Left colon (tissue), 2 donors: ENCODE data around the gene SUPT7L. TPM values are rescaled to one million over a fixed set of nuclear protein-coding genes. Genes with fewer than 3 reads are reported as not detected.
A peak's percentile ranks its signal among the peaks of the same experiment; 100 is the strongest.

Experiments
- ATAC-seq: fragments of 200-7000 bp; cut with Tn5 transposase; one replicate; pipeline ENCODE4 v1.9.1; 2020; ENCODE audit warnings: mild to moderate bottlenecking, moderate library complexity
- DNase-seq, 2 donors: peaks; one replicate each; pipeline ENCODE4 v3.0.0-alpha.2; 2020
- intact Hi-C, 2 donors: fragments of 100-400 bp; cut with DNase I in 1 of 2; cut with micrococcal nuclease in 1 of 2; formaldehyde crosslinking; loops; one replicate each; pipeline versions ENCODE4 v1.11.2 to v1.14.0; 2022; cut with DNase I, micrococcal nuclease
- long read RNA-seq: library from polyadenylated mRNA; unstranded; transcript quantifications from one replicate; pipeline ENCODE4 v2.0.0, GENCODE V29; 2021
- total RNA-seq, 2 donors: library from RNA; stranded (reverse); fragmentation: NEBNext Ultra II Directional; extraction: Animal tissue kit (Norgen Biotek cat#: 25700); gene quantifications; one replicate each; pipeline ENCODE4 v1.2.1, GENCODE V29; 2021
- donor health status: DM: no; HTN: no; CAD: no.
- donor health status: DM: yes; HTN: yes; CAD: no.

The SUPT7L gene
- 10 to 100 TPM; 22.3 to 23.1 TPM for total RNA-seq
- long read RNA-seq, full-length matches to known transcripts, result 15 of 30 reads
- long read RNA-seq, partial matches to known transcripts, result 11 of 30 reads
- long read RNA-seq, other reads (novel, unspliced or antisense), result 4 of 30 reads

GRCh38 chr2:27663285-27664153, at the start of gene SUPT7L, which contains the start of gene SLC4A1AP:
SUPT7L (minus strand) TSS chr2:27663614; CDS start chr2:27662192, 1,422 bp downstream.
SLC4A1AP (plus strand) TSS chr2:27663889; CDS start chr2:27663915, 26 bp downstream.
- peak; percentile 87 for ATAC-seq
- intact Hi-C loops, result no loop called here
- peak; percentile 75 to 77 for DNase-seq

GRCh38 chr2:27713201-27713600, 49.8 kb upstream of the SUPT7L start:
- DNase-seq (no peak), ATAC-seq (no peak)
- intact Hi-C loops, result no loop called here

GRCh38 chr2:27712522-27712921, 49.1 kb upstream of the SUPT7L start:
- no peak for DNase-seq
- intact Hi-C loops, result no loop called here
- no peak for ATAC-seq

GRCh38 chr2:27711804-27712203, 48.4 kb upstream of the SUPT7L start:
- no peak for ATAC-seq
- intact Hi-C loops, result no loop called here
- DNase-seq, result no peak

GRCh38 chr2:27710640-27711430, 47.4 kb upstream of the SUPT7L start:
- ATAC-seq (no peak), DNase-seq (no peak)
- intact Hi-C loops, result no loop called here

DNA sequence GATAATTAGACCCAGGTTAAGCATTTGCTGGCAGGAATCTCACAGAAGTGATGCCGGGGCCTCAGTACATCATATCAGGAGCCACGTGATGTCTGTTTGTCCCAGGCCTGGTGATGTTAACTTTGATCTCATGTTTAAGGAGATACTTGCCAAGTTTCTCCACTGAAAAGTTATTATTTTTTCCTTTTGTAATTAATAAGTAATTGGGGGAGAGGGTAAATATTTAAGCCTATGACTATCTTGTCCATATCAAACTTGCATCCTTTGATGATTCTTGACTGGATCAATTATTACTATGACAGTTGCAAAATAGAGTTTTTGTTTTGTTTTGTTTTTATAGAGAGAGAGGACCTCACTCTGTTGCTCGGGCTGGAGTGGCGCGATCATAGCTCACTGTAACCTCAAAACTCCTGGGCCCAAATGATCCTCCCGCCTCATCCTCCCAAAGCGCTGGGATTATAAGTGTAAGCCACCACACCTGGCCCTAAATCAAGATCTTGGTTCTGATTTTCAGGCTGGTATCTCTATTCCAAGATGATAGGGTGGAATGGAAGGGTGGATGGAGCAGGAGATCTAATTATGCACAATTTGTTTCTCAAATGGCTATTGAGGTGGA, 46.7 kb upstream of the SUPT7L start:
- ATAC-seq, result no peak
- DNase-seq, result no peak
- intact Hi-C loops, result loop anchor here in 1 of 2 donors (5.0 kb wide), 1 partner anchor 742 kb away; no protein-coding TSS in a partner anchor

GRCh38 chr2:27709326-27709725, 45.9 kb upstream of the SUPT7L start:
- DNase-seq (no peak), ATAC-seq (no peak)
- intact Hi-C loops, result loop anchor here in 1 of 2 donors (5.0 kb wide), 1 partner anchor 743 kb away; no protein-coding TSS in a partner anchor

DNA sequence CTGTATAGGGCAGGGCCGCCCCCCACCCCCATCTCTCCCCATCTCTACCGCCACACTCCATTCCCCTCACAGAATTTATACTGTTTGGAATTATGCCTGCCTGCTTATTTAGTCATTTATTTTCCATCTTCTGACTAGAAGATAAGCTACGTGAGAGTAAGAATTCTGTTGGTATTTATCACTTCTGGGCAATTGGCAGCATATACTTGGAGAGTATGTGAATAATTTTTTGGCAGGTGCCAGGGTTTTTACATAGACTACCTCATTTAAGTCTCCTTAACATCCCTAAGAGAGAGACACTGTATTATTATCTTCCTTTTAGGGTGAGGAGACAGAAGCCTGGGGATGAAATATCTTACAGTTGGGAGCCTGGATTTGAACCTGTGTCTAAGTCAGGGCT, 45.3 kb upstream of the SUPT7L start:
- intact Hi-C loops, result loop anchor here in 1 of 2 donors (5.0 kb wide), 1 partner anchor 744 kb away; no protein-coding TSS in a partner anchor
- no peak for DNase-seq
- no peak for ATAC-seq

DNA sequence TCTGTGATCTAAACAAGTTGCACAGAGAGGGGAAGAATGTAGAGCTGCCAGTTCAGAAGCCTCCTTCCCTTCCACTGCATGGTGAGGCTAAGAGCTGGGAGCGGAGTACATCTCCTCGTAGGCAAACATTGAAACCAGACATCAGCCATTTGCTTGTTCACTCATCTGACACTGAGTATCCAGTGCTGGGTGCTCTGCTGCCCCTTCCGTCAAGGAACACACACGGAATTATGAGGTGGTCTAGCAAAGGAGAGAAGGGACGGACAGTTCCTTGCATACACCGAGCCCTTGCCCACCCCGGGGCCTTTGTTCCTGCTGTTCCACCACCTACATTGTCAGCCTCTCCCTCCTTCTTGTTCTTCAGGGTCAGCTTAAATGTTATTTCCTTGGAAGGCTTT, 44.8 kb upstream of the SUPT7L start:
- no peak for DNase-seq
- no peak for ATAC-seq
- intact Hi-C loops, result loop anchor here in 1 of 2 donors (5.0 kb wide), 1 partner anchor 744 kb away; no protein-coding TSS in a partner anchor

GRCh38 chr2:27707462-27708256, 44.2 kb upstream of the SUPT7L start:
- intact Hi-C loops, result loop anchor here in 1 of 2 donors (5.0 kb wide), 1 partner anchor 745 kb away; no protein-coding TSS in a partner anchor
- no peak for DNase-seq
- no peak for ATAC-seq

- ATAC-seq (peak; percentile 91), DNase-seq (peak; percentile 57 to 78)
- intact Hi-C loops, result loop anchor here in 1 of 2 donors (5.0 kb wide), 1 partner anchor 746 kb away; no protein-coding TSS in a partner anchor
Observed at GRCh38 chr2:27705851-27706622, 42.6 kb upstream of the SUPT7L start.

DNA sequence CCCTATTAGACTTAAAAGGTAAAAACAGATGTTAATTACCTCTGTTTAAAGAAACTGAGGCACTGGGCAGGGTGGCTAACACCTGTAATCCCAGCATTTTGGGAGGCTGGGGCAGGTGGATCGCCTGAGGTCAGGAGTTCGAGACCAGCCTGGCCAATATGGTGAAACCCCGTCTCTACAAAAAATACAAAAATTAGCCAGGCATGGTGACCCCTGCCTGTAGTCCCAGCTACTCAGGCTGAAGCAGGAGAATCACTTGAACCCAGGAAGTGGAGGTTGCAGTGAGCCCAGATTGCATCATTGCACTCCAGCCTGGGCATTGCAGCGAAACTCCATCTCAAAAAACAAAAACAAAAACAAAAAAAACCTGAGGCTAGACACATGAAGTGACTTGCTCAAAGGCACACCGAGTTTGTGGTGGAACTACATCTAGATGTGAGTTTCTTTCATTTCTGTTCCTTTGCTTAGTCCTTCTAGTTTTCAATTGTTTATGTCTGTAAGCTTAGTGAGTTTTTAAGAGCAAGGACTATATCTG, 41.0 kb upstream of the SUPT7L start:
- ATAC-seq, result no peak
- DNase-seq, result no peak
- intact Hi-C loops, result no loop called here

- intact Hi-C loops, result no loop called here
- ATAC-seq, result peak; percentile 55
Observed at GRCh38 chr2:27703638-27704341, 40.4 kb upstream of the SUPT7L start.

GRCh38 chr2:27702302-27702701, 38.9 kb upstream of the SUPT7L start:
- intact Hi-C loops, result no loop called here
- ATAC-seq, result no peak
- DNase-seq, result no peak

More at GRCh38 chr2:27703638-27704341, 40.4 kb upstream of the SUPT7L start:
- peak; percentile 71 to 85 for DNase-seq

DNA sequence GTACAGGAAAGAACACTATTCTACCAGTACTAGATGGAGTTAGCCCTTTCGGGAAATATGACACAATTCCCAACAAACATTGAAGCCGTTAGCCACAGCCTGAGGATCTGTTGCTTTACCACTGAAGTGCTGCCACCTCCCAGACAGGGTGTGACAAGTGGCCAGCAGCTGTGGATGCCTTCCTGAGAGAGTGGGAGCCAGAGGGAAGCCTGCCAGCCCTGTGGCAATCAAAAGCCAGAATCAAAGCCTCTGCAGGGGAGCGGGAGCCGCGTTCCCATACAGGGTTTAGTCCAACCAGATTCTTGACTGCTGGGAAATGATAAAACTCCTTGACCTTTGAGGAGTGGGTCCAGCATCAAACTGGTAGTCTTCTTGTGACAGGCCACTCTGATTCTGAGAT, 38.3 kb upstream of the SUPT7L start:
- ATAC-seq, result no peak
- intact Hi-C loops, result no loop called here
- DNase-seq, result peak in 1 of 2 donors; percentile 28

GRCh38 chr2:27697660-27698059, 34.2 kb upstream of the SUPT7L start:
- DNase-seq (no peak), ATAC-seq (no peak)
- intact Hi-C loops, result no loop called here
